IMR-90 (cell line): ENCODE measurements around the gene G3BP1. TPM values are rescaled to one million over a fixed set of nuclear protein-coding genes. Genes with fewer than 3 reads are reported as not detected.

ENCODE experiments used
- ATAC-seq: fragments of 200-7000 bp; cut with Tn5 transposase; 2 replicates; pipeline ENCODE4 v1.9.1; 2020; ENCODE audit warnings: low read depth, mild to moderate bottlenecking, moderate library complexity
- BruUV-seq: library from RNA; stranded (reverse); fragments of 400-500 nt; replicated peaks from 2 replicates; lab custom pipeline; 2021; lab: Mats Ljungman, UMichigan
- CTCF ChIA-PET: fragments of 300-600 bp; formaldehyde crosslinking; extraction: SDS; loops from one replicate; lab custom pipeline; 2021; ENCODE audit warnings: antibody characterized with exemption; lab: Yijun Ruan, JAX
- POLR2A ChIA-PET: fragments of 300-600 bp; sonication (Branson Sonifier 250); formaldehyde crosslinking; loops from one replicate; lab custom pipeline; 2022; ENCODE audit warnings: antibody characterized with exemption; ENCODE audit not compliant: unreplicated experiment; lab: Charles Lee
- DNase-seq: peaks from one replicate; pipeline ENCODE4 v3.0.0; 2013
- H2AFZ ChIP-seq: replicated peaks from 2 replicates; pipeline ENCODE3; 2013; ENCODE audit warnings: low read length, mild to moderate bottlenecking; ENCODE audit not compliant: poor library complexity
- H2AK5ac ChIP-seq: 2 replicates; pipeline ENCODE4 v1.6.1; 2013; ENCODE audit warnings: low read depth, low read length, inconsistent platforms
- H2AK9ac ChIP-seq: replicated peaks from 2 replicates; pipeline ENCODE3; 2013; ENCODE audit warnings: mild to moderate bottlenecking, low read depth, low read length, moderate library complexity; ENCODE audit not compliant: poor library complexity
- H2BK120ac ChIP-seq: 2 replicates; pipeline ENCODE4 v1.6.1; 2013; ENCODE audit warnings: low read depth, low read length, inconsistent platforms
- H2BK15ac ChIP-seq: 3 replicates; pipeline ENCODE4 v1.6.1; 2013; ENCODE audit warnings: low read depth, low read length, inconsistent platforms
- H2BK20ac ChIP-seq: 2 replicates; pipeline ENCODE4 v1.6.1; 2013; ENCODE audit warnings: low read depth, mild to moderate bottlenecking, inconsistent platforms, low read length, moderate library complexity
- H2BK5ac ChIP-seq: 2 replicates; pipeline ENCODE4 v1.6.1; 2013; ENCODE audit warnings: mild to moderate bottlenecking, low read depth, low read length, inconsistent platforms; ENCODE audit not compliant: poor library complexity, severe bottlenecking
- H3K14ac ChIP-seq: replicated peaks from 2 replicates; pipeline ENCODE4 v1.6.1; 2013; ENCODE audit warnings: low read depth, low read length, inconsistent platforms
- H3K18ac ChIP-seq: 2 replicates; pipeline ENCODE4 v1.6.1; 2013; ENCODE audit warnings: low read depth, low read length, control low read depth
- H3K23ac ChIP-seq: 2 replicates; pipeline ENCODE4 v1.6.1; 2013; ENCODE audit warnings: low read depth, low read length, inconsistent platforms
- H3K27ac ChIP-seq: 2 replicates; pipeline ENCODE4 v1.5.1; 2013; ENCODE audit warnings: mild to moderate bottlenecking, control low read depth, low read length; ENCODE audit not compliant: insufficient read depth
- H3K27me3 ChIP-seq: 2 replicates; pipeline ENCODE4 v1.6.1; 2013; ENCODE audit warnings: low read length; ENCODE audit not compliant: control insufficient read depth, insufficient read depth
- H3K36me3 ChIP-seq: 2 replicates; pipeline ENCODE4 v1.6.1; 2013; ENCODE audit warnings: low read length, mixed read lengths; ENCODE audit not compliant: control insufficient read depth, insufficient read depth
- H3K4ac ChIP-seq: 2 replicates; pipeline ENCODE4 v1.6.1; 2013; ENCODE audit warnings: low read depth, low read length, inconsistent platforms
- H3K4me1 ChIP-seq: 2 replicates; pipeline ENCODE4 v1.6.1; 2013; ENCODE audit warnings: low read length, mixed read lengths; ENCODE audit not compliant: control insufficient read depth, insufficient read depth
- H3K4me2 ChIP-seq: 2 replicates; pipeline ENCODE4 v1.6.1; 2013; ENCODE audit warnings: low read depth, mild to moderate bottlenecking, control low read depth, low read length, moderate library complexity
- H3K4me3 ChIP-seq: 2 replicates; pipeline ENCODE4 v1.5.1; 2013; ENCODE audit warnings: low read depth, mild to moderate bottlenecking, control low read depth, low read length, moderate library complexity; ENCODE audit not compliant: insufficient read depth
- H3K56ac ChIP-seq: 2 replicates; pipeline ENCODE4 v1.6.1; 2013; ENCODE audit warnings: low read length, inconsistent platforms; ENCODE audit not compliant: insufficient read depth; ENCODE audit errors: extremely low read depth
- H3K79me1 ChIP-seq, 2 experiments: 2 replicates each; pipeline ENCODE4 v1.6.1; 2013; ENCODE audit warnings: low read length in 2 of 2, inconsistent platforms in 1 of 2, low read depth in 1 of 2
- H3K9ac ChIP-seq: 2 replicates; pipeline ENCODE4 v1.6.1; 2013; ENCODE audit warnings: low read depth, low read length, control low read depth
- H3K9me1 ChIP-seq: 2 replicates; pipeline ENCODE4 v1.6.1; 2013; ENCODE audit warnings: low read length, inconsistent platforms; ENCODE audit not compliant: insufficient read depth
- H3K9me3 ChIP-seq: 2 replicates; pipeline ENCODE4 v1.6.1; 2013; ENCODE audit warnings: low read length; ENCODE audit not compliant: control insufficient read depth, insufficient read depth
- H4K20me1 ChIP-seq: 2 replicates; pipeline ENCODE4 v1.6.1; 2013; ENCODE audit warnings: low read length, inconsistent platforms; ENCODE audit not compliant: insufficient read depth
- H4K5ac ChIP-seq: 2 replicates; pipeline ENCODE4 v1.6.1; 2013; ENCODE audit warnings: mild to moderate bottlenecking, low read depth, low read length, control low read depth
- H4K8ac ChIP-seq, 2 experiments: 2 replicates each; pipeline ENCODE4 v1.6.1; 2013; ENCODE audit warnings: low read depth in 2 of 2, low read length in 2 of 2, control low read depth in 1 of 2, inconsistent platforms in 1 of 2
- H4K91ac ChIP-seq: 2 replicates; pipeline ENCODE4 v1.6.1; 2013; ENCODE audit warnings: low read depth, low read length, inconsistent platforms; ENCODE audit not compliant: insufficient read depth
- BHLHE40 ChIP-seq: fragments of 150-350 bp; IDR thresholded peaks from 2 replicates; pipeline ENCODE4 v1.6.1; 2016; ENCODE audit warnings: mild to moderate bottlenecking, low read depth, low read length
- CEBPB ChIP-seq: IDR thresholded peaks from 2 replicates; pipeline ENCODE4 v1.6.1; 2012; ENCODE audit warnings: low read depth, low read length, improper control_type of control experiment
- CHD1 ChIP-seq: IDR thresholded peaks from 2 replicates; pipeline ENCODE4 v1.6.1; 2012; ENCODE audit warnings: low read depth, low read length, improper control_type of control experiment
- CTCF ChIP-seq: conservative IDR thresholded peaks from 2 replicates; pipeline ENCODE4 v1.5.1; 2012; ENCODE audit warnings: mild to moderate bottlenecking, low read depth, low read length, improper control_type of control experiment
- ELK1 ChIP-seq: fragments of 150-350 bp; IDR thresholded peaks from 2 replicates; pipeline ENCODE4 v1.6.1; 2016; ENCODE audit warnings: low read depth, mild to moderate bottlenecking, low read length, moderate library complexity, borderline replicate concordance
- FOS ChIP-seq: fragments of 150-350 bp; IDR thresholded peaks from 2 replicates; pipeline ENCODE4 v1.6.1; 2016; ENCODE audit warnings: low read depth, low read length
- MAFK ChIP-seq: IDR thresholded peaks from 2 replicates; pipeline ENCODE4 v1.6.1; 2012; ENCODE audit warnings: low read depth, low read length, improper control_type of control experiment
- MAZ ChIP-seq: IDR thresholded peaks from 2 replicates; pipeline ENCODE4 v1.6.1; 2012; ENCODE audit warnings: low read depth, mild to moderate bottlenecking, low read length, improper control_type of control experiment, moderate library complexity, borderline replicate concordance
- MXI1 ChIP-seq: IDR thresholded peaks from 2 replicates; pipeline ENCODE4 v1.6.1; 2012; ENCODE audit warnings: low read depth, mild to moderate bottlenecking, low read length, moderate library complexity, borderline replicate concordance
- NFE2L2 ChIP-seq: fragments of 150-350 bp; IDR thresholded peaks from 2 replicates; pipeline ENCODE4 v1.6.1; 2016; ENCODE audit warnings: low read depth, mild to moderate bottlenecking, low read length
- POLR2A ChIP-seq: IDR thresholded peaks from 2 replicates; pipeline ENCODE4 v1.6.1; 2012; ENCODE audit warnings: mild to moderate bottlenecking, low read depth, low read length
- RAD21 ChIP-seq: IDR thresholded peaks from 2 replicates; pipeline ENCODE4 v1.6.1; 2012; ENCODE audit warnings: low read length, improper control_type of control experiment
- RCOR1 ChIP-seq: IDR thresholded peaks from 2 replicates; pipeline ENCODE4 v1.6.1; 2012; ENCODE audit warnings: mild to moderate bottlenecking, low read length, improper control_type of control experiment; ENCODE audit not compliant: insufficient replicate concordance
- RFX5 ChIP-seq: IDR thresholded peaks from 2 replicates; pipeline ENCODE4 v1.8.0; 2012; ENCODE audit warnings: low read depth, mild to moderate bottlenecking, low read length, moderate library complexity
- SMC3 ChIP-seq: fragments of 150-350 bp; IDR thresholded peaks from 2 replicates; pipeline ENCODE4 v1.6.1; 2016; ENCODE audit warnings: low read depth, mild to moderate bottlenecking, antibody characterized with exemption, low read length, moderate library complexity
- USF2 ChIP-seq: fragments of 150-350 bp; IDR thresholded peaks from 2 replicates; pipeline ENCODE4 v1.6.1; 2017; ENCODE audit warnings: mild to moderate bottlenecking, antibody characterized with exemption, low read length, low read depth
- WGBS, 2 experiments: methylation state at CpG; one replicate each; pipeline versions ENCODE4 v1.1.5 to v1.1.7; 2013; ENCODE audit warnings: missing lambda C conversion rate in 2 of 2; ENCODE audit not compliant: insufficient read length in 1 of 2; ENCODE audit errors: extremely low coverage in 2 of 2; 5-methylcytosine and 5-hydroxymethylcytosine counted together
- dilution Hi-C: fragments of 300-500 bp; cut with HindIII; formaldehyde crosslinking; loops from one replicate; pipeline ENCODE4 v1.14.3; 2018; ENCODE audit warnings: low sequenced_read_pairs; ENCODE audit not compliant: unreplicated experiment
- in situ Hi-C: fragments of 300-500 bp; cut with MboI; formaldehyde crosslinking; loops from 3 replicates; pipeline ENCODE4 v1.14.3; 2019; ENCODE audit warnings: low sequenced_read_pairs, inconsistent platforms, mixed read lengths
- intact Hi-C: fragments of 100-400 bp; cut with micrococcal nuclease; formaldehyde crosslinking; loops from 2 replicates; pipeline ENCODE4 v1.10.0; 2022
- polyA plus RNA-seq, 3 experiments: library from polyadenylated mRNA; depleted of rRNA; stranded (reverse); fragments of >200 nt; gene quantifications; 2 replicates each; pipeline ENCODE4 v1.2.3, GENCODE V29; 2012; ENCODE audit warnings: low replicate concordance in 1 of 3
- total RNA-seq: library from RNA; depleted of rRNA; stranded (reverse); fragments of >200 nt; gene quantifications from 2 replicates; pipeline ENCODE4 v1.2.3, GENCODE V29; 2012

G3BP1 gene
- total and polyA plus RNA-seq, 2 of the 4 experiments (the other 2 are of a cell fraction) = 40.2 to 482 TPM

GRCh38 chr5:151779531-151780125 lies 7.9 kb downstream of the G3BP1 start:
- Histone ChIP-seq H3K9me1 (peaks cover 2% of the 10 kb centered on the region; the same call in 1 of the 2 replicates), H2AK5ac (no peak overlapping the region), H3K9ac (no peak overlapping the region), H3K9me3 (no peaks in the 10 kb centered on the region), H3K4me3 (no peak overlapping the region), H3K56ac (no peak overlapping the region), H2BK15ac (no peak overlapping the region), H2AFZ (no peak overlapping the region), H3K14ac (no peak overlapping the region), H4K20me1 (peaks cover 95% of the 10 kb centered on the region), H3K79me1 (0 out of 4 replicates have a peak, but pooled peaks cover 0 to 4% of the 10 kb centered on the region in 2 experiments), H3K27ac (no peak overlapping the region), H2AK9ac (no peak overlapping the region), H3K4me1 (peaks cover 4% of the 10 kb centered on the region; the same call in 1 of the 2 replicates), H3K36me3 (no peaks in the 10 kb centered on the region; the same call in 1 of the 2 replicates), H2BK120ac (no peak overlapping the region), H4K8ac (no peak overlapping the region), H3K23ac (no peak overlapping the region), H2BK5ac (no peak overlapping the region), H2BK20ac (no peak overlapping the region), H3K27me3 (no peaks in the 10 kb centered on the region), H4K91ac (no peak overlapping the region), H3K4me2 (no peak overlapping the region), H4K5ac (no peak overlapping the region), H3K4ac (no peak overlapping the region), H3K18ac (no peak overlapping the region)
- no peak for TF ChIP-seq NFE2L2
- no peak for TF ChIP-seq USF2
- no peak for TF ChIP-seq SMC3
- no peak for TF ChIP-seq RCOR1
- no peak for TF ChIP-seq MAZ
- TF ChIP-seq ELK1 = no peak
- TF ChIP-seq RAD21 = no peak
- TF ChIP-seq MXI1 = no peak
- no peak for TF ChIP-seq MAFK
- no peak for TF ChIP-seq CEBPB
- TF ChIP-seq RFX5 = no peak
- TF ChIP-seq CHD1 = no peak
- TF ChIP-seq CTCF = no peak
- no peak for TF ChIP-seq FOS
- TF ChIP-seq POLR2A = no peak
- no peak for TF ChIP-seq BHLHE40
- CTCF ChIA-PET = no interaction called here
- no peak for DNase-seq
- POLR2A ChIA-PET = no interaction called here
- intact Hi-C loops = no loop called here
- no CpG with 5 or more reads among the region's 3 CpGs for WGBS, 2 experiments
- BruUV-seq = no TSS peak
- dilution Hi-C loops = no loop called here
- no peak for ATAC-seq
- in situ Hi-C loops = no loop called here
